ENCODE measurements around the gene ITGB6.

GRCh38 chr2:160077912-160078810, 121.9 kb downstream of the ITGB6 start:
- TF ChIP-seq CTCF (IDR thresholded peaks at IDR 0.05; ENCODE audit: low read depth, low read length, poor library complexity, severe bottlenecking): no peak
- no peak for TF ChIP-seq EZH2phosphoT487 (IDR thresholded peaks at IDR 0.05; ENCODE audit: borderline replicate concordance, low read length)

All from DOHH2 (cell line).